HEK293 (cell line): ENCODE results near the gene TRAPPC1.

ENCODE experiments used
- FEZF1 ChIP-seq: fragments of 450-650 bp; formaldehyde crosslinking; IDR thresholded peaks from 2 replicates; pipeline ENCODE4 v1.5.1; 2016; ENCODE audit warnings: missing biosample characterization, missing genetic modification characterization
- KLF8 ChIP-seq: fragments of 450-650 bp; formaldehyde crosslinking; IDR thresholded peaks from 2 replicates; pipeline ENCODE4 v1.5.1; 2016; ENCODE audit warnings: missing biosample characterization, missing genetic modification characterization
- MZF1 ChIP-seq: fragments of 450-650 bp; formaldehyde crosslinking; IDR thresholded peaks from 2 replicates; pipeline ENCODE4 v1.5.1; 2017; ENCODE audit warnings: missing biosample characterization, missing genetic modification characterization, borderline replicate concordance
- PRDM2 ChIP-seq: fragments of 450-650 bp; formaldehyde crosslinking; IDR thresholded peaks from 2 replicates; pipeline ENCODE4 v1.5.1; 2016; ENCODE audit warnings: missing biosample characterization, missing genetic modification characterization, borderline replicate concordance
- REPIN1 ChIP-seq: fragments of 450-650 bp; formaldehyde crosslinking; IDR thresholded peaks from 2 replicates; pipeline ENCODE4 v1.5.1; 2017; ENCODE audit warnings: missing biosample characterization, missing genetic modification characterization, low read depth
- SETDB1 ChIP-seq: IDR thresholded peaks from one replicate; pipeline ENCODE4 v1.6.1; 2017; ENCODE audit warnings: mild to moderate bottlenecking, low read length, moderate library complexity, mixed read lengths; ENCODE audit not compliant: insufficient read length
- SP3 ChIP-seq: fragments of 450-650 bp; formaldehyde crosslinking; IDR thresholded peaks from 2 replicates; pipeline ENCODE4 v1.5.1; 2016; ENCODE audit warnings: missing biosample characterization, missing genetic modification characterization
- TRIM28 ChIP-seq: IDR thresholded peaks from 2 replicates; pipeline ENCODE4 v1.6.1; 2011; ENCODE audit warnings: low read length, control low read depth, borderline replicate concordance
- WT1 ChIP-seq: fragments of 450-650 bp; formaldehyde crosslinking; IDR thresholded peaks from 2 replicates; pipeline ENCODE4 v1.5.1; 2016; ENCODE audit warnings: missing biosample characterization, missing genetic modification characterization
- ZBTB21 ChIP-seq: fragments of 450-650 bp; formaldehyde crosslinking; IDR thresholded peaks from 2 replicates; pipeline ENCODE4 v1.5.1; 2017; ENCODE audit warnings: missing biosample characterization, missing genetic modification characterization
- ZBTB49 ChIP-seq: fragments of 450-650 bp; formaldehyde crosslinking; IDR thresholded peaks from 2 replicates; pipeline ENCODE4 v1.5.1; 2016; ENCODE audit warnings: missing biosample characterization, missing genetic modification characterization, low read depth
- ZFP3 ChIP-seq: fragments of 450-650 bp; formaldehyde crosslinking; IDR thresholded peaks from 2 replicates; pipeline ENCODE4 v1.5.1; 2016; ENCODE audit warnings: low read depth, missing biosample characterization, missing genetic modification characterization
- ZFP41 ChIP-seq: fragments of 450-650 bp; formaldehyde crosslinking; IDR thresholded peaks from 2 replicates; pipeline ENCODE4 v1.5.1; 2016; ENCODE audit warnings: missing biosample characterization, missing genetic modification characterization, borderline replicate concordance
- ZNF10 ChIP-seq: fragments of 450-650 bp; formaldehyde crosslinking; IDR thresholded peaks from 2 replicates; pipeline ENCODE4 v1.5.1; 2017; ENCODE audit warnings: missing biosample characterization, missing genetic modification characterization
- ZNF121 ChIP-seq: fragments of 450-650 bp; formaldehyde crosslinking; IDR thresholded peaks from 2 replicates; pipeline ENCODE4 v1.5.1; 2016; ENCODE audit warnings: missing biosample characterization, missing genetic modification characterization
- ZNF280C ChIP-seq: fragments of 450-650 bp; formaldehyde crosslinking; IDR thresholded peaks from 2 replicates; pipeline ENCODE4 v1.5.1; 2016; ENCODE audit warnings: missing biosample characterization, missing genetic modification characterization
- ZNF311 ChIP-seq: fragments of 450-650 bp; formaldehyde crosslinking; IDR thresholded peaks from 2 replicates; pipeline ENCODE4 v1.5.1; 2017; ENCODE audit warnings: missing biosample characterization, missing genetic modification characterization, borderline replicate concordance
- ZNF341 ChIP-seq: fragments of 450-650 bp; formaldehyde crosslinking; IDR thresholded peaks from 2 replicates; pipeline ENCODE4; 2016; ENCODE audit warnings: low read depth, missing biosample characterization, missing genetic modification characterization
- ZNF416 ChIP-seq: fragments of 450-650 bp; formaldehyde crosslinking; IDR thresholded peaks from 2 replicates; pipeline ENCODE4 v1.5.1; 2016; ENCODE audit warnings: missing biosample characterization, missing genetic modification characterization
- ZNF449 ChIP-seq: fragments of 450-650 bp; formaldehyde crosslinking; IDR thresholded peaks from 2 replicates; pipeline ENCODE4 v1.5.1; 2017; ENCODE audit warnings: missing biosample characterization, mild to moderate bottlenecking, missing genetic modification characterization, moderate library complexity
- ZNF488 ChIP-seq: fragments of 450-650 bp; formaldehyde crosslinking; IDR thresholded peaks from 2 replicates; pipeline ENCODE4 v1.5.1; 2016; ENCODE audit warnings: missing biosample characterization, missing genetic modification characterization
- ZNF549 ChIP-seq: fragments of 450-650 bp; IDR thresholded peaks from 2 replicates; pipeline ENCODE4 v1.5.1; 2018; ENCODE audit warnings: missing biosample characterization, missing genetic modification characterization, mild to moderate bottlenecking, inconsistent platforms, moderate library complexity
- ZNF560 ChIP-seq: fragments of 450-650 bp; formaldehyde crosslinking; IDR thresholded peaks from 2 replicates; pipeline ENCODE4 v1.5.1; 2017; ENCODE audit warnings: missing biosample characterization, missing genetic modification characterization, borderline replicate concordance
- ZNF596 ChIP-seq: fragments of 450-650 bp; IDR thresholded peaks from 2 replicates; pipeline ENCODE4 v1.5.0; 2018; ENCODE audit warnings: missing biosample characterization, mild to moderate bottlenecking, missing genetic modification characterization, moderate library complexity
- ZNF645 ChIP-seq: fragments of 450-650 bp; formaldehyde crosslinking; IDR thresholded peaks from 2 replicates; pipeline ENCODE4; 2016; ENCODE audit warnings: missing biosample characterization, missing genetic modification characterization
- ZNF776 ChIP-seq: fragments of 450-650 bp; formaldehyde crosslinking; IDR thresholded peaks from 2 replicates; pipeline ENCODE4 v1.5.0; 2017; ENCODE audit warnings: missing biosample characterization, missing genetic modification characterization, borderline replicate concordance
- ZNF791 ChIP-seq: fragments of 450-650 bp; formaldehyde crosslinking; IDR thresholded peaks from 2 replicates; pipeline ENCODE4 v1.5.1; 2016; ENCODE audit warnings: missing biosample characterization, missing genetic modification characterization

Gene TRAPPC1

GRCh38 chr17:7883781-7884386, 47.9 kb downstream of the TRAPPC1 start (continued):
- TF ChIP-seq PRDM2 (tag by site-specific recombination) (no peak), TRIM28 (no peak), MZF1 (tag by site-specific recombination) (peak; percentile 40; the same call in 1 of the 2 replicates), ZBTB21 (tag by site-specific recombination) (no peak), ZNF311 (tag by site-specific recombination) (no peak), ZNF10 (no peak), WT1 (tag by site-specific recombination) (no peak), ZNF280C (tag by site-specific recombination) (no peak), ZNF549 (tag by site-specific recombination) (no peak), ZNF645 (tag by site-specific recombination) (no peak), ZNF776 (tag by site-specific recombination) (no peak), ZFP41 (tag by site-specific recombination) (no peak), FEZF1 (tag by site-specific recombination) (no peak), KLF8 (tag by site-specific recombination) (no peak), ZNF791 (tag by site-specific recombination) (no peak), SP3 (tag by site-specific recombination) (no peak), ZNF416 (tag by site-specific recombination) (no peak), ZNF341 (tag by site-specific recombination) (peak; percentile 39; the same call in 1 of the 2 replicates), ZNF560 (tag by site-specific recombination) (no peak), ZNF449 (no peak), ZBTB49 (tag by site-specific recombination) (no peak), ZFP3 (no peak), REPIN1 (tag by site-specific recombination) (no peak), ZNF596 (no peak), SETDB1 (no peak), ZNF121 (tag by site-specific recombination) (no peak), ZNF488 (no peak)
